Neural crest cell (in vitro differentiated cells): Measurements from ENCODE around the gene SMC1B. TPM values are rescaled to one million over a fixed set of nuclear protein-coding genes. Genes with fewer than 3 reads are reported as not detected.
"Not testable (repeated sequence)": the region's sequence is repeated elsewhere in the genome, so short reads cannot be mapped to it uniquely, and the experiment has no call there.

Experiments used
- DNase-seq: peaks from one replicate; pipeline ENCODE4 v3.0.0; 2021; ENCODE audit warnings: low read depth, mixed read lengths, low spot score
- H3K27ac Mint-ChIP-seq: one replicate; pipeline ENCODE4 v1.8.0; 2021; ENCODE audit warnings: mild to moderate bottlenecking, mixed read lengths; ENCODE audit not compliant: unreplicated experiment
- H3K27me3 Mint-ChIP-seq: 2 replicates; pipeline ENCODE4 v1.8.0; 2021; ENCODE audit warnings: low read depth, mild to moderate bottlenecking, mixed read lengths
- H3K36me3 Mint-ChIP-seq: 2 replicates; pipeline ENCODE4 v1.8.0; 2021; ENCODE audit warnings: low read depth, mild to moderate bottlenecking, mixed read lengths
- H3K4me1 Mint-ChIP-seq: 2 replicates; pipeline ENCODE4 v1.8.0; 2021; ENCODE audit warnings: mixed read lengths
- H3K4me3 Mint-ChIP-seq: one replicate; pipeline ENCODE4 v1.8.0; 2021; ENCODE audit warnings: mild to moderate bottlenecking, mixed read lengths
- H3K9me3 Mint-ChIP-seq: 2 replicates; pipeline ENCODE4 v1.8.0; 2021; ENCODE audit warnings: mixed read lengths
- total RNA-seq: library from RNA; stranded (reverse); gene quantifications from 2 replicates; pipeline ENCODE4 v1.2.1, GENCODE V29; 2021
- TF ChIP-seq, protein P1 (sequence below): fragments of 200-600 bp; sonication (generic); conservative IDR thresholded peaks from 2 replicates; pipeline ENCODE4 v1.5.0; 2021; ENCODE audit warnings: antibody characterized with exemption, mild to moderate bottlenecking

SMC1B gene
- total RNA-seq, 1 donor from 2014 or later: not detected

GRCh38 chr22:45298934-45299505 lies 114.4 kb downstream of the SMC1B start:
- Mint-ChIP-seq H3K36me3 (no peaks in the 10 kb centered on the region), H3K4me3 (no peak overlapping the region), H3K4me1 (no peaks in the 10 kb centered on the region), H3K27me3 (no peaks in the 10 kb centered on the region), H3K27ac (no peak overlapping the region), H3K9me3 (no peaks in the 10 kb centered on the region)
- no peak for DNase-seq
- TF ChIP-seq, protein P1, sequence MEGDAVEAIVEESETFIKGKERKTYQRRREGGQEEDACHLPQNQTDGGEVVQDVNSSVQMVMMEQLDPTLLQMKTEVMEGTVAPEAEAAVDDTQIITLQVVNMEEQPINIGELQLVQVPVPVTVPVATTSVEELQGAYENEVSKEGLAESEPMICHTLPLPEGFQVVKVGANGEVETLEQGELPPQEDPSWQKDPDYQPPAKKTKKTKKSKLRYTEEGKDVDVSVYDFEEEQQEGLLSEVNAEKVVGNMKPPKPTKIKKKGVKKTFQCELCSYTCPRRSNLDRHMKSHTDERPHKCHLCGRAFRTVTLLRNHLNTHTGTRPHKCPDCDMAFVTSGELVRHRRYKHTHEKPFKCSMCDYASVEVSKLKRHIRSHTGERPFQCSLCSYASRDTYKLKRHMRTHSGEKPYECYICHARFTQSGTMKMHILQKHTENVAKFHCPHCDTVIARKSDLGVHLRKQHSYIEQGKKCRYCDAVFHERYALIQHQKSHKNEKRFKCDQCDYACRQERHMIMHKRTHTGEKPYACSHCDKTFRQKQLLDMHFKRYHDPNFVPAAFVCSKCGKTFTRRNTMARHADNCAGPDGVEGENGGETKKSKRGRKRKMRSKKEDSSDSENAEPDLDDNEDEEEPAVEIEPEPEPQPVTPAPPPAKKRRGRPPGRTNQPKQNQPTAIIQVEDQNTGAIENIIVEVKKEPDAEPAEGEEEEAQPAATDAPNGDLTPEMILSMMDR: no peak

GRCh38 chr22:45296628-45297297 lies 116.6 kb downstream of the SMC1B start:
- Mint-ChIP-seq H3K27me3 (no peaks in the 10 kb centered on the region), H3K36me3 (no peaks in the 10 kb centered on the region), H3K4me1 (no peaks in the 10 kb centered on the region), H3K4me3 (no peak overlapping the region), H3K9me3 (no peaks in the 10 kb centered on the region), H3K27ac (no peak overlapping the region)
- no peak for DNase-seq
- TF ChIP-seq, protein P1: no peak

DNA sequence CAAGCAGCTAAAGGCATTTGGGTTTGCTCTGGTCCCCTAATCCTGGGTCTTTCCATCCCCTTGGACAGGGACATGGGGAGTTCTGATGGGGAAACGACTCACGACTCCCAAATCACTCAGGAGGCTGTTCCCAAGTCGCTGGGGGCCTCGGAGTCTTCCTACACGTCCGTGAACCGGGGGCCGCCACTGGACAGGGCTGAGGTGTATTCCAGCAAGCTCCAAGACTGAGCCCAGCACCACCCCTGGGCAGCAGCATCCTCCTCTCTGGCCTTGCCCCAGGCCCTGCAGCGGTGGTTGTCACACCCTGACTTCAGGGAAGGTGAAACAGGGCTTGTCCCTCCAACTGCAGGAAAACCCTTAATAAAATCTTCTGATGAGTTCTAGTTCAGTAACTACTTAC lies 117.9 kb downstream of the SMC1B start:
- TF ChIP-seq, protein P1: no peak
- H3K27ac Mint-ChIP-seq: no peak overlapping the region
- H3K4me3 Mint-ChIP-seq: no peak overlapping the region
- no peaks in the 10 kb centered on the region for H3K9me3 Mint-ChIP-seq
- no peaks in the 10 kb centered on the region for H3K4me1 Mint-ChIP-seq
- H3K27me3 Mint-ChIP-seq: no peaks in the 10 kb centered on the region
- H3K36me3 Mint-ChIP-seq: no peaks in the 10 kb centered on the region
- no peak for DNase-seq

DNA sequence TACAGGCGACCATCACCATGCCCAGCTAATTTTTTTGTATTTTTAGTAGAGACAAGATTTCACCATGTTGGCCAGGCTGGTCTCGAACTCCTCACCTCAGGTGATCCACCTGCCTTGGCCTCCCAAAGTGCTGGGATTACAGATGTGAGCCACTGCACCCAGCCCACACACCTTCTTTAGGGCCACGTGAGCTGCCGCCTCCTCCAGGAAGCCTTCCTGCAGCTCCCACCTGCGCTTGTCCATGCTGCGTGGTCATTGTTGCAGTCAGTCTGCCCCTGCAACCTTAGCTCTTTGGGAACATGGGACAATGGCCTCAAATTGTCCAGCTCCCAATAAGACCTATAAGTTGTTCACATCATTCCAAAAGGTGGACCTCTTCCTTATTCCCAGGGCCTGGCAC lies 118.4 kb downstream of the SMC1B start:
- not testable (repeated sequence) for H3K27me3 Mint-ChIP-seq, H3K9me3 Mint-ChIP-seq, H3K4me3 Mint-ChIP-seq, DNase-seq, H3K36me3 Mint-ChIP-seq, H3K4me1 Mint-ChIP-seq
- H3K27ac Mint-ChIP-seq: peak overlapping the region; percentile 40

Other genes starting within 250 kb of the SMC1B start
- gene NUP50, start 249.7 kb downstream of the SMC1B start, total RNA-seq: 115 and 128 TPM in 2 replicates
- 56.9 and 60.2 TPM in 2 replicates for gene KIAA0930, start 172.7 kb downstream of the SMC1B start, total RNA-seq
- not detected in 2 replicates for gene UPK3A, start 128.7 kb downstream of the SMC1B start, total RNA-seq
- gene FAM118A, start 103.7 kb downstream of the SMC1B start, total RNA-seq: 60.7 and 64.8 TPM in 2 replicates
- 7.6 and 8.7 TPM in 2 replicates for gene RIBC2, start 94 bp upstream of the SMC1B start, total RNA-seq
- 152 and 163 TPM in 2 replicates for gene FBLN1, start 89.3 kb upstream of the SMC1B start, total RNA-seq